ENCODE measurements around the gene FBXL15. TPM values are rescaled to one million over a fixed set of nuclear protein-coding genes. Genes with fewer than 3 reads are reported as not detected.

FBXL15 gene
- total and polyA plus RNA-seq, 2 of the 13 experiments (the other 11 are each of a cell fraction or from before 2014, with no cell fraction given) = 4.3 to 8.3 TPM

- TF ChIP-seq ZIK1 (CRISPR knock-in tag; IDR thresholded peaks at IDR 0.05; ENCODE audit: borderline replicate concordance, low read depth) (0 out of 2 replicates have a peak, but pooled peaks have one; percentile 59), ZFP1 (CRISPR knock-in tag; IDR thresholded peaks at IDR 0.05) (no peak), KDM1A (CRISPR knock-in tag; IDR thresholded peaks at IDR 0.05) (no peak), GABPA (IDR thresholded peaks at IDR 0.05; ENCODE audit: low read depth, low read length) (no peak), GABPA (CRISPR knock-in tag; IDR thresholded peaks at IDR 0.05; ENCODE audit: low read depth) (no peak), HDAC1 (CRISPR knock-in tag; IDR thresholded peaks at IDR 0.05) (0 out of 2 replicates have a peak, but pooled peaks have one; percentile 20), ZNF225 (CRISPR knock-in tag; IDR thresholded peaks at IDR 0.05) (no peak), ZNF850 (CRISPR knock-in tag; conservative IDR thresholded peaks at IDR 0.05) (0 out of 2 replicates have a peak, but pooled peaks have one; percentile 69), ZBTB49 (CRISPR knock-in tag; IDR thresholded peaks at IDR 0.05; ENCODE audit: borderline replicate concordance) (no peak), ZNF468 (CRISPR knock-in tag; IDR thresholded peaks at IDR 0.05) (no peak), ISX (CRISPR knock-in tag; conservative IDR thresholded peaks at IDR 0.05) (no peak), TFDP2 (CRISPR knock-in tag; IDR thresholded peaks at IDR 0.05) (no peak), HOXA3 (CRISPR knock-in tag; IDR thresholded peaks at IDR 0.05) (no peak), ZNF432 (CRISPR knock-in tag; IDR thresholded peaks at IDR 0.05; ENCODE audit: borderline replicate concordance) (no peak), PATZ1 (CRISPR knock-in tag; IDR thresholded peaks at IDR 0.05) (no peak), ZBTB40 (IDR thresholded peaks at IDR 0.05) (no peak), ZBTB40 (CRISPR knock-in tag; IDR thresholded peaks at IDR 0.05) (0 out of 2 replicates have a peak, but pooled peaks have one; percentile 1), MEIS1 (CRISPR knock-in tag; IDR thresholded peaks at IDR 0.05; ENCODE audit: borderline replicate concordance) (no peak)
Measured at GRCh38 chr10:102421507-102421756, 796 bp downstream of the FBXL15 start (continued).

Data from HepG2 (cell line).